Muscle layer of duodenum (tissue), 2 donors: ENCODE measurements around the gene SUPT3H.

ENCODE experiments used
- H3K27ac ChIP-seq: one replicate; pipeline ENCODE4 v1.7.0; 2013; ENCODE audit warnings: mild to moderate bottlenecking, low read length
- H3K27me3 ChIP-seq: one replicate; pipeline ENCODE4 v1.7.0; 2013; ENCODE audit warnings: low read depth, mild to moderate bottlenecking, control low read depth, low read length
- H3K36me3 ChIP-seq, 2 donors: one replicate each; pipeline ENCODE4 v1.7.0; 2013; ENCODE audit warnings: low read length in 2 of 2, control low read depth in 1 of 2, mild to moderate bottlenecking in 1 of 2; ENCODE audit not compliant: insufficient read depth in 2 of 2, control insufficient read depth in 1 of 2
- H3K4me1 ChIP-seq, 2 donors: one replicate each; pipeline ENCODE4 v1.7.0; 2013; ENCODE audit warnings: low read length in 2 of 2, mild to moderate bottlenecking in 2 of 2, control low read depth in 1 of 2, moderate library complexity in 1 of 2; ENCODE audit not compliant: insufficient read depth in 2 of 2, control insufficient read depth in 1 of 2
- H3K4me3 ChIP-seq, 2 donors: one replicate each; pipeline ENCODE4 v1.7.0; 2013; ENCODE audit warnings: low read length in 2 of 2, low read depth in 1 of 2, mild to moderate bottlenecking in 1 of 2
- H3K9me3 ChIP-seq, 2 donors: one replicate each; pipeline ENCODE4 v1.7.0; 2013; ENCODE audit warnings: low read length in 2 of 2, control low read depth in 1 of 2, mild to moderate bottlenecking in 1 of 2; ENCODE audit not compliant: control insufficient read depth in 1 of 2
- donor health status: healthy.

SUPT3H gene

GRCh38 chr6:45105170-45105820 is 272.4 kb downstream of the SUPT3H start:
- Histone ChIP-seq H3K4me3 (no peak overlapping the region), H3K36me3 (no peaks in the 10 kb centered on the region), H3K9me3 (no peaks in the 10 kb centered on the region), H3K4me1 (no peaks in the 10 kb centered on the region), H3K27ac (no peak overlapping the region), H3K27me3 (no peaks in the 10 kb centered on the region)

GRCh38 chr6:45104429-45104828 is 273.3 kb downstream of the SUPT3H start:
- Histone ChIP-seq H3K9me3 (no peaks in the 10 kb centered on the region), H3K27me3 (no peaks in the 10 kb centered on the region), H3K4me1 (no peaks in the 10 kb centered on the region), H3K27ac (no peak overlapping the region), H3K36me3 (no peaks in the 10 kb centered on the region), H3K4me3 (no peak overlapping the region)

GRCh38 chr6:45098256-45098655 is 279.5 kb downstream of the SUPT3H start:
- Histone ChIP-seq H3K9me3 (no peaks in the 10 kb centered on the region), H3K36me3 (no peaks in the 10 kb centered on the region), H3K27ac (no peak overlapping the region), H3K4me1 (no peaks in the 10 kb centered on the region), H3K27me3 (no peaks in the 10 kb centered on the region), H3K4me3 (no peak overlapping the region)

GRCh38 chr6:45094831-45095230 is 282.9 kb downstream of the SUPT3H start:
- H3K4me3 ChIP-seq = no peak overlapping the region
- H3K27me3 ChIP-seq = no peaks in the 10 kb centered on the region
- H3K27ac ChIP-seq = no peak overlapping the region
- no peaks in the 10 kb centered on the region for H3K9me3 ChIP-seq
- no peaks in the 10 kb centered on the region for H3K4me1 ChIP-seq
- H3K36me3 ChIP-seq = no peaks in the 10 kb centered on the region

- H3K27me3 ChIP-seq = no peaks in the 10 kb centered on the region
- no peak overlapping the region for H3K27ac ChIP-seq
- H3K9me3 ChIP-seq = no peaks in the 10 kb centered on the region
- H3K4me3 ChIP-seq = no peak overlapping the region
- no peaks in the 10 kb centered on the region for H3K4me1 ChIP-seq
- H3K36me3 ChIP-seq = no peaks in the 10 kb centered on the region
Measured at GRCh38 chr6:45092135-45092534, 285.6 kb downstream of the SUPT3H start.

- no peak overlapping the region for H3K4me3 ChIP-seq
- H3K9me3 ChIP-seq = no peaks in the 10 kb centered on the region
- no peaks in the 10 kb centered on the region for H3K27me3 ChIP-seq
- H3K27ac ChIP-seq = no peak overlapping the region
- H3K36me3 ChIP-seq = no peaks in the 10 kb centered on the region
- no peaks in the 10 kb centered on the region for H3K4me1 ChIP-seq
Measured at GRCh38 chr6:45086360-45087084, 291.2 kb downstream of the SUPT3H start.

- Histone ChIP-seq H3K9me3 (peaks cover 0 to 6% of the 10 kb centered on the region in 2 donors), H3K4me3 (no peak overlapping the region), H3K27ac (no peak overlapping the region), H3K4me1 (no peaks in the 10 kb centered on the region), H3K27me3 (no peaks in the 10 kb centered on the region), H3K36me3 (no peaks in the 10 kb centered on the region)
Measured at GRCh38 chr6:45084257-45084656, 293.5 kb downstream of the SUPT3H start.

GRCh38 chr6:45082091-45082490 is 295.6 kb downstream of the SUPT3H start:
- Histone ChIP-seq H3K4me1 (no peaks in the 10 kb centered on the region), H3K4me3 (no peak overlapping the region), H3K36me3 (no peaks in the 10 kb centered on the region), H3K27me3 (no peaks in the 10 kb centered on the region), H3K27ac (no peak overlapping the region), H3K9me3 (peaks cover 3 to 20% of the 10 kb centered on the region in 2 donors)

GRCh38 chr6:45081634-45082033 is 296.1 kb downstream of the SUPT3H start:
- Histone ChIP-seq H3K4me3 (no peak overlapping the region), H3K27ac (no peak overlapping the region), H3K9me3 (peaks cover 3 to 20% of the 10 kb centered on the region in 2 donors), H3K36me3 (no peaks in the 10 kb centered on the region), H3K27me3 (no peaks in the 10 kb centered on the region), H3K4me1 (no peaks in the 10 kb centered on the region)

GRCh38 chr6:45078432-45078831 is 299.3 kb downstream of the SUPT3H start:
- Histone ChIP-seq H3K4me3 (no peak overlapping the region), H3K36me3 (no peaks in the 10 kb centered on the region), H3K27ac (no peak overlapping the region), H3K27me3 (no peaks in the 10 kb centered on the region), H3K4me1 (no peaks in the 10 kb centered on the region), H3K9me3 (peaks cover 3 to 20% of the 10 kb centered on the region in 2 donors)

GRCh38 chr6:45076217-45076930 is 301.4 kb downstream of the SUPT3H start:
- Histone ChIP-seq H3K36me3 (no peaks in the 10 kb centered on the region), H3K9me3 (peaks cover 3 to 20% of the 10 kb centered on the region in 2 donors), H3K27me3 (no peaks in the 10 kb centered on the region)

More at GRCh38 chr6:45076217-45076930, 301.4 kb downstream of the SUPT3H start:
- H3K4me1 ChIP-seq = no peaks in the 10 kb centered on the region
- no peak overlapping the region for H3K4me3 ChIP-seq
- H3K27ac ChIP-seq = no peak overlapping the region
